Peyer's patch (tissue), 4 donors: ENCODE results near the gene TLK2. TPM values are rescaled to one million over a fixed set of nuclear protein-coding genes. Genes with fewer than 3 reads are reported as not detected.
"Not testable (repeated sequence)": the region's sequence is repeated elsewhere in the genome, so short reads cannot be mapped to it uniquely, and the experiment has no call there.

Experiments
- DNase-seq, 3 donors: peaks; one replicate each; pipeline ENCODE4 v3.0.0-alpha.2; 2017 to 2019
- H3K27ac ChIP-seq, 4 donors: fragments of 200-600 bp; sonication (generic); one replicate each; pipeline ENCODE4 v1.5.1; 2016 to 2019
- H3K27me3 ChIP-seq, 2 donors: fragments of 200-600 bp; sonication (generic); one replicate each; pipeline ENCODE4 v1.5.1; 2019
- H3K36me3 ChIP-seq, 3 donors: fragments of 200-600 bp; sonication (generic); one replicate each; pipeline ENCODE4 v1.5.1; 2016 to 2019
- H3K4me1 ChIP-seq, 4 donors: fragments of 200-600 bp; sonication (generic); one replicate each; pipeline ENCODE4 v1.5.1; 2016 to 2019
- H3K4me3 ChIP-seq, 4 donors: fragments of 200-600 bp; sonication (generic); 1 replicate in 3 of 4; 2 replicates in 1 of 4; pipeline ENCODE4 v1.5.1; 2016 to 2019; ENCODE audit warnings: mild to moderate bottlenecking in 1 of 4
- H3K9me3 ChIP-seq, 4 donors: fragments of 200-600 bp; sonication (generic); one replicate each; pipeline ENCODE4 v1.5.1; 2016 to 2019; ENCODE audit warnings: mild to moderate bottlenecking in 1 of 4
- total RNA-seq, 4 donors: library from RNA; depleted of rRNA; stranded (reverse); fragments of >200 nt; gene quantifications; one replicate each; pipeline ENCODE4 v1.1.0, GENCODE V29; 2016
- TF ChIP-seq, protein P1 (sequence below), 6 experiments: fragments of 450-650 bp in 4 of 6; fragments of 200-600 bp in 2 of 6; sonication (generic) in 1 of 6; IDR thresholded peaks; one replicate each; pipeline ENCODE4 v1.5.1; 2017 to 2019; ENCODE audit warnings: antibody characterized with exemption in 6 of 6, mild to moderate bottlenecking in 3 of 6, moderate library complexity in 1 of 6

The TLK2 gene
- total RNA-seq, 4 donors from 2014 or later, result 33.8 to 65.2 (median 49.3) TPM

DNA sequence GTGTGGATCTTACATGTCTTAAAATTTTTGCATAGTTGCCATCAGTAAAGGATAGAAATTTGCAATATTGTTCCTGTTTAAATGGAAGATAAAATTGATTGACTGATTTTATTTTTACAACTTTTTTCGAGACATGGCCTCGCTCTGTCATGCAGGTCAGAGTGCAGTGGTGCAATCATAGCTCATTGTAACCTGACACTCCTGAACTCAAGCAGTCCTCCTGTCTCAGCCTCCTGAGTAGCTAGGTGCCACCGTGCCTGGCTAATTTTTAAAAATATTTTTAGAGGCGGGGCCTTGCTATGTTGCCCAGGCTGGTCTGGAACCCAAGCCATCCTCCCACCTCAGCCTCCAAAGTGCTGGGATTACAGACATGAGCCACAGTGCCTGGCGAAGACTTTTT, 42.7 kb downstream of the TLK2 start:
- H3K9me3 ChIP-seq, H3K27me3 ChIP-seq, H3K4me1 ChIP-seq, H3K27ac ChIP-seq, H3K4me3 ChIP-seq, DNase-seq: not testable (repeated sequence)
- peaks cover 0 to 32% (median 0%) of the 10 kb centered on the region in 3 donors for H3K36me3 ChIP-seq

GRCh38 chr17:62524077-62524476, 45.5 kb downstream of the TLK2 start:
- H3K27ac ChIP-seq, DNase-seq, H3K27me3 ChIP-seq, H3K4me1 ChIP-seq, H3K9me3 ChIP-seq, H3K4me3 ChIP-seq: not testable (repeated sequence)
- H3K36me3 ChIP-seq, result peaks cover 0 to 33% (median 0%) of the 10 kb centered on the region in 3 donors

DNA sequence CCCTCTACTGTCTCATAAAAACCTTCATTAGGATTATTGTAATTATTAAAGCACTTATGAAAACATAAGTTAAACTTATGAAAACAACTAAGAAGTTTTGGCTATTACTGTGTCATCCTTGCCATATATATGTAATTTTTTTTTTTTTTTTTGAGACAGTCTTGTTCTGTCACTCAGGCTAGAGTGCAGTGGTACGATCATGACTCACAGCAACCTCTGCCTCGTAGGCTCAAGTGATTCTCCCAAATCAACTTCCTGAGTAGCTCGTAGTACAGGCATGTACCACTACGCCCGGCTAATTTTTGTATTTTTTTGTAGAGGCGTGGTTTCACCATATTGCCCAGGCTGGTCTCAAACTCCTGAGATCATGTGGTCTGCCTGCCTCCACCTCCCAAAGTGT, 46.7 kb downstream of the TLK2 start:
- H3K27ac ChIP-seq, H3K27me3 ChIP-seq, H3K9me3 ChIP-seq, H3K4me3 ChIP-seq, DNase-seq, H3K4me1 ChIP-seq: not testable (repeated sequence)
- H3K36me3 ChIP-seq, result peaks cover 0 to 46% (median 0%) of the 10 kb centered on the region in 3 donors

- H3K9me3 ChIP-seq, H3K4me3 ChIP-seq, DNase-seq, H3K27me3 ChIP-seq, H3K27ac ChIP-seq, H3K4me1 ChIP-seq: not testable (repeated sequence)
- peaks cover 0 to 15% (median 0%) of the 10 kb centered on the region in 3 donors for H3K36me3 ChIP-seq
These were observed 52.3 kb downstream of the TLK2 start for GRCh38 chr17:62530936-62531335.

DNA sequence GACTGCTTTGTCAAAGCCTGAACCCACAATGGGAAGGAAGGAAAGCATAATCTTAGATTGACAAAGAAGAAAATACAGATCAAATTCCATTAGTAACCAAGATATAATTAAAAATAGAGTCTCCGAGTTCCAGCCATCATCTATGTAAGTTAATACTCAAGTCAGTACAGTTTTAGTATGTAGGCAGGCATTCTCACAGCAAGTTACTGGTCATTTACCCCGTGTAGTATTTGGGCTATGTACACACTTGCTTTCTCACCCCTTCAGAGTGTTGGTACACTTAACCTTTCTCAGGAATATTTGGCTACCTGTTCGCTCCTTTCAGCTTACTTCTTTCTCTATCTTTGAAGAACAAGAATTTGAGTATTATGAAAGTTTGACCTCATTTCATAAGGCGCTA, 57.9 kb downstream of the TLK2 start:
- DNase-seq, H3K27ac ChIP-seq, H3K9me3 ChIP-seq, H3K27me3 ChIP-seq, H3K4me3 ChIP-seq, H3K4me1 ChIP-seq: not testable (repeated sequence)
- peaks cover 0 to 29% (median 0%) of the 10 kb centered on the region in 3 donors for H3K36me3 ChIP-seq

- not testable (repeated sequence) for H3K27me3 ChIP-seq, H3K27ac ChIP-seq, H3K4me1 ChIP-seq, H3K9me3 ChIP-seq, H3K4me3 ChIP-seq, DNase-seq
- H3K36me3 ChIP-seq, result peaks cover 0 to 27% (median 0%) of the 10 kb centered on the region in 3 donors
These were observed 62.4 kb downstream of the TLK2 start for GRCh38 chr17:62541073-62541472.

GRCh38 chr17:62543278-62543775, 64.7 kb downstream of the TLK2 start:
- not testable (repeated sequence) for DNase-seq, H3K4me3 ChIP-seq, H3K4me1 ChIP-seq, H3K9me3 ChIP-seq, H3K27ac ChIP-seq, H3K27me3 ChIP-seq
- H3K36me3 ChIP-seq, result peaks cover 0 to 14% (median 0%) of the 10 kb centered on the region in 3 donors

DNA sequence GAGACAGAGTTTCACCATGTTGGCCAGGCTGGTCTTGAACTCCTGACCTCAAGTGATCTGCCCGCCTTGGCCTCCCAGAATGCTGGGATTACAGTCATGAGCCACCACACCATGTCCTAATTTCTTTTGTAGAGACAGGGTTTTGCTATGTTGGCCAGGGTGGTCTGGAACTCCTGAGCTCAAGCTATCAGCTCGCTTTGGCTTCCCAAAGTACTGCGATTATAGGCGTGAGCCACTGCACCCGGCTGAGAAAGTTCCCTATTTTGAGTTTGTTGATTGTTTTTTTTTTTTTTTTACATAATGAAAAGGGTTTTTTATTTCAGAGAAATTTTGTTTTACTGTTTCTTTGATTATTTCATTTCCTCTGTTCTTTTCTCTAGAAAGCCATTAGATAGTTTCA, 67.4 kb downstream of the TLK2 start:
- DNase-seq, H3K27ac ChIP-seq, H3K36me3 ChIP-seq, H3K4me3 ChIP-seq, H3K27me3 ChIP-seq, H3K9me3 ChIP-seq, H3K4me1 ChIP-seq: not testable (repeated sequence)

DNA sequence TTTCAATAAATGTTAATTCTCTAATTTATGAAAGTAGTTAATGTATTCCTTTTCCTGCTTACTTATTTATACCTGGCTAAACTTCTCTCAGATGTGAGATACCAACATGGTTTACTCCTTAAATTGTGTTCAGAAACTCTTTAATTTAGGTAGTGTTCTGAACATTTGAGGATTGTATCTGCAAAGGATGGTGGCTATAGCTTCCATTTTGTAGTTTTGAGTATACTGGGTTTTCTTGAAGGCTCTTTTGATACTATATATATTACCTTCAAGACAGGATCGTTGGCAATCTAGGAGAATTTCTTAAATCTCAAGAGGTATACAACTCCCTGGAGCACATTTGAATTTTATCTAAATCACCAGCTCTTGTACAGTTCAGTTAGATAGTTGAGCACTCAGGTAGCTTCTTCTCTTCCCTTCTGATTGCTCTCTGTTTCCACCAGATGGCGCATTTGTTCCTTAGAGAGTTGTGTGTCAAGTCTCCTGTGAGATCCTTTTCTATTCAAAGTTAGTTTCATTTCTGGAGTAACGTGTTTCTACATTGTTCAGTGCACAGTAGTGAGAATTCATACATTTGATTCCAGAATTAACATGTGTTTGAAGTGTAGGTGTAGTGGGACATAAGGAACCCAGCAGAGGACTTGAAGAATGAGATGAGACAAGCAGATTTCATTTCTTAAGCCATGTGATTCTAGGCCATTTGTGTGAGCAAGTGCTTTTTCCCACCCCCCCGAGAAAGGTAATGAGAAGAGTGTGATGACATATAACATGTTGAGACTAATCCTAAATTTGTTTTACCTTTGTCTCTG, 74.4 kb downstream of the TLK2 start:
- TF ChIP-seq, protein P1, sequence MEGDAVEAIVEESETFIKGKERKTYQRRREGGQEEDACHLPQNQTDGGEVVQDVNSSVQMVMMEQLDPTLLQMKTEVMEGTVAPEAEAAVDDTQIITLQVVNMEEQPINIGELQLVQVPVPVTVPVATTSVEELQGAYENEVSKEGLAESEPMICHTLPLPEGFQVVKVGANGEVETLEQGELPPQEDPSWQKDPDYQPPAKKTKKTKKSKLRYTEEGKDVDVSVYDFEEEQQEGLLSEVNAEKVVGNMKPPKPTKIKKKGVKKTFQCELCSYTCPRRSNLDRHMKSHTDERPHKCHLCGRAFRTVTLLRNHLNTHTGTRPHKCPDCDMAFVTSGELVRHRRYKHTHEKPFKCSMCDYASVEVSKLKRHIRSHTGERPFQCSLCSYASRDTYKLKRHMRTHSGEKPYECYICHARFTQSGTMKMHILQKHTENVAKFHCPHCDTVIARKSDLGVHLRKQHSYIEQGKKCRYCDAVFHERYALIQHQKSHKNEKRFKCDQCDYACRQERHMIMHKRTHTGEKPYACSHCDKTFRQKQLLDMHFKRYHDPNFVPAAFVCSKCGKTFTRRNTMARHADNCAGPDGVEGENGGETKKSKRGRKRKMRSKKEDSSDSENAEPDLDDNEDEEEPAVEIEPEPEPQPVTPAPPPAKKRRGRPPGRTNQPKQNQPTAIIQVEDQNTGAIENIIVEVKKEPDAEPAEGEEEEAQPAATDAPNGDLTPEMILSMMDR (IDR thresholded peaks at IDR 0.05), result peak in 5 of 6 experiments; percentile 27 to 65 (median 51)
- H3K9me3 ChIP-seq, H3K4me1 ChIP-seq, H3K27ac ChIP-seq, H3K4me3 ChIP-seq, H3K27me3 ChIP-seq: not testable (repeated sequence)
- DNase-seq, result peak in 1 of 3 donors; percentile 69
- H3K36me3 ChIP-seq, result peaks cover 0 to 17% (median 0%) of the 10 kb centered on the region in 3 donors

DNA sequence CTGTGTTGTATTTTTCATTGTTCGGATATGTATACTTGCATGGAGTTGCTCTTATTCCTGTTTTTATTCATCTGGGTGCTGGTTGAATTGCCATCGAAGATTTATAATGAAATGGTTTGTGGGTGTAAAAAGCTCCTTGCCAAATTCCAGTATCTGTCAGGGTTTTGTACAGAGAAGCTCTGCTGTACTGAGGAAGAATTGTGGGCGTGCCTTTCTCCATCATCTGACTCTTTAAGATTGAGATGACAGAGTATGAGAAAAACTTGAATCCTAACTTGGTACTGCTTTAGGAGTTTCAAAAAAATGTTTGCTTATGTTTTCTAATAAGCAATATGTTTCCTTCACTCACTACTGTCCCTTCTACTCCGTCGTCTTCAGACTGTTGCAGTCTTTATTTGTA, 78.9 kb downstream of the TLK2 start:
- H3K27me3 ChIP-seq, DNase-seq, H3K4me3 ChIP-seq, H3K4me1 ChIP-seq, H3K27ac ChIP-seq, H3K9me3 ChIP-seq: not testable (repeated sequence)
- H3K36me3 ChIP-seq, result peaks cover 0 to 27% (median 0%) of the 10 kb centered on the region in 3 donors

DNA sequence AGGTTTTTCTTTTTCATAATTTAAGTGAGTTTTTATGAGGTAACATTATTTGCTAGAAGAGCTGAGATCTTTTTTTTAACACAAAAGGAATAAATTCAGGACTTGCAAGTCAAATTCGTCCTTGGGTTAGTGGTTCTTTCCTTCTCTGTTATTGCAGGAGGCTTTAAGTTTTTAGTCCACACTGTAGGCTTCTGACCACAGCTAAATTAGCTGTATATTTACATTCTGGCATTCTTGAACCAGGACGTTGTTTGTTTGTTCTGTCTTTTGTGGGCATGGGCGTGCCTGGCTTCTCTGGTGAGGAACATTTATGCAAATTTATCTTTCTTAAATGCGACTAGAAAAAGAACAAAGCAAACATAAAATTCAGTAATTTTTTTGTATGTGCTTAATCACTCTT, 80.3 kb downstream of the TLK2 start:
- not testable (repeated sequence) for H3K27ac ChIP-seq, H3K4me3 ChIP-seq, DNase-seq, H3K27me3 ChIP-seq, H3K4me1 ChIP-seq, H3K9me3 ChIP-seq
- peaks cover 0 to 36% (median 0%) of the 10 kb centered on the region in 3 donors for H3K36me3 ChIP-seq

GRCh38 chr17:62560971-62561370, 82.3 kb downstream of the TLK2 start:
- H3K4me3 ChIP-seq, H3K27ac ChIP-seq, DNase-seq, H3K27me3 ChIP-seq, H3K4me1 ChIP-seq, H3K9me3 ChIP-seq: not testable (repeated sequence)
- peaks cover 0 to 40% (median 0%) of the 10 kb centered on the region in 3 donors for H3K36me3 ChIP-seq
